Measurements from ENCODE around the gene ERAP2.

ERAP2 gene

DNA sequence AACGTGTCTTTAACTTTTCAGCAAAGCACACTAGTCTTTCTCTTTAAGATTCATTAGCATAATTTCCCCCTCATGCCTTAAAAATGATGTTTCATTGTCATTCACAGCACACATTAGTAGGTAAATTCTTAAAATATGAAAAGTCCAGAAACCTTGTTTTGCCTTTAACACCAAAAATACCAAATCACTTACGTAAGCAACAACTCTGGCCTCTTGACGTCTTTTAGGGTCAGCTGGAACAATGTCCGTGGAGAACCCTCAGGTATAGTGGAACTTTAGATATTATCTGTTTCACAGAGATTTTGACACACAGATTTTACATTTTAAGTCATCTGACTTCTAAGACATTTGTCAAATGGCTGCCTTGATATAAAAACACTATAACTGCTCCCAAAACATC, 90.5 kb downstream of the ERAP2 start:
- TF ChIP-seq YY1 (IDR thresholded peaks at IDR 0.05; ENCODE audit: low read depth) = no peak
- no peak for TF ChIP-seq EGR1 (IDR thresholded peaks at IDR 0.05)
- TF ChIP-seq RAD21 (IDR thresholded peaks at IDR 0.05; ENCODE audit: low read depth) = no peak
- TF ChIP-seq TEAD4 (IDR thresholded peaks at IDR 0.05) = no peak
- TF ChIP-seq CEBPB (IDR thresholded peaks at IDR 0.05) = no peak
- TF ChIP-seq EP300 (IDR thresholded peaks at IDR 0.05; ENCODE audit: borderline replicate concordance) = no peak

DNA sequence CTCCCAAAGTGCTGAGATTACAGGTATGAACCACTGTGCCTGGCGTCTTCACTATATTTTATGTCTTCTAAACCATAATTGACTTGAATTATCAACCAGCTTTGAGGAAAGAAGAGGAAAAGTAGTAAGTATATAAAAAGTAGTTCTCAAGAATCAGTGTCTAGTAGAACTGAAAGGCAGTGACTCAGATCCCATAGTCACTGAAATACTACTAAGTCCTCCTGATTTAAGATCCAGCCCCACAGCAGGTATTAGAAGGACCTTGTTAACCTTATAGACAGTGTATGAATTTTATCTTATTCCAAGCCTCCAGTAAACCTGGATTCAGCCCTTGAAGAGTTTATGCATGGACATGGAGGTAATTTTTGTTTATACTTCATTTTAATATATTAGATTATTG, 91.1 kb downstream of the ERAP2 start:
- TF ChIP-seq, protein P1, sequence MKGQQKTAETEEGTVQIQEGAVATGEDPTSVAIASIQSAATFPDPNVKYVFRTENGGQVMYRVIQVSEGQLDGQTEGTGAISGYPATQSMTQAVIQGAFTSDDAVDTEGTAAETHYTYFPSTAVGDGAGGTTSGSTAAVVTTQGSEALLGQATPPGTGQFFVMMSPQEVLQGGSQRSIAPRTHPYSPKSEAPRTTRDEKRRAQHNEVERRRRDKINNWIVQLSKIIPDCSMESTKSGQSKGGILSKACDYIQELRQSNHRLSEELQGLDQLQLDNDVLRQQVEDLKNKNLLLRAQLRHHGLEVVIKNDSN (IDR thresholded peaks at IDR 0.05) = no peak
- TF ChIP-seq YY1 (IDR thresholded peaks at IDR 0.05; ENCODE audit: low read depth) = no peak
- TF ChIP-seq NFIC (IDR thresholded peaks at IDR 0.05) = no peak
- TF ChIP-seq ZBTB7A (IDR thresholded peaks at IDR 0.05; ENCODE audit: low read depth) = no peak
- no peak for TF ChIP-seq RAD21 (IDR thresholded peaks at IDR 0.05; ENCODE audit: low read depth)

DNA sequence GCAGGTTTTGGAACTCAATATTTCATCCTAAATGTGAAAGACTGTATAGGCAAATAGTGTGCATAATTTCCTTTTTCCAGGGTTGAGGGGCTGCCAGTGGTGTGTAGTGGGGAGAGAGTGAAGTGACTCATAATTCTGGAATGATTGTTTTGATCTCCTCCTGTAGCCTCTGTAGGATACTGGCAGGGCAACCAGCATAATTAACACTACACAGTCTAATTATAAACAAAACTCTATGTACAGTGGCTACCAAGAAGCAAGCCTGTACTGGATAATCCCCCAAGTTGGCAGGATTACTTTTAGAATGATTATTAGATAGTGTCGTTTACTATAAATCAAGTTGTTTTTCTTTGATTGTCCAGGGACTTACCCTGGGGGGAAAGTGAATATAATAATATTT, 91.8 kb downstream of the ERAP2 start:
- TF ChIP-seq RAD21 (IDR thresholded peaks at IDR 0.05; ENCODE audit: low read depth) (no peak), TEAD4 (IDR thresholded peaks at IDR 0.05) (0 out of 2 replicates have a peak, but pooled peaks have one; percentile 9), YY1 (IDR thresholded peaks at IDR 0.05; ENCODE audit: low read depth) (no peak), NFIC (IDR thresholded peaks at IDR 0.05) (no peak), CEBPB (IDR thresholded peaks at IDR 0.05) (no peak), EP300 (IDR thresholded peaks at IDR 0.05; ENCODE audit: borderline replicate concordance) (no peak)

DNA sequence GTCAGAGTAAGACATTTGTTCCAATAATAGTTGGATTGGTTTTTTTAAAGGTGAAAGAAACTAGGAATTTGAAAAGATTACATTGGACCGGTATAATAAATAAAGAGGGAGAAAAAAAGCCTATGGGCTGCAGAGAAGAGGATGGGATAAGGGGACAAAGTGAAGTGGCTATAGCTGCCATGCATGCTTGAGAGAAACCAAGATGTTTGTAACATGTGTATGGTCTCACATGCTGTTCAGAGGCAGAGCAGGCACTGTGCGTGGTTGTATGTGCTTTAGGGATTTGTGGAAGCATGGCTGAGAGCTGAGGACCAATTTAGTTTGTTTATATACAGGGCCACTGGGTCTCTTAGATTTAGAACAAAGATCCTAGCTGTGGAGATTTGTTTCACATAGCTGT, 92.3 kb downstream of the ERAP2 start:
- TF ChIP-seq EP300 (IDR thresholded peaks at IDR 0.05; ENCODE audit: borderline replicate concordance) (no peak), TCF12 (IDR thresholded peaks at IDR 0.05; ENCODE audit: low read depth) (no peak), NFIC (IDR thresholded peaks at IDR 0.05) (no peak), CEBPB (IDR thresholded peaks at IDR 0.05) (no peak), EGR1 (IDR thresholded peaks at IDR 0.05) (no peak), ZBTB7A (IDR thresholded peaks at IDR 0.05; ENCODE audit: low read depth) (no peak), CREB1 (IDR thresholded peaks at IDR 0.05; ENCODE audit: low read depth) (no peak), FOXM1 (IDR thresholded peaks at IDR 0.05; ENCODE audit: borderline replicate concordance, low read depth) (no peak)
